Caco-2 (cell line): ENCODE results near the gene UCKL1. TPM values are rescaled to one million over a fixed set of nuclear protein-coding genes. Genes with fewer than 3 reads are reported as not detected.

Experiments
- BruUV-seq: library from RNA; stranded (reverse); fragments of 400-500 nt; replicated peaks from 2 replicates; lab custom pipeline; 2021; lab: Mats Ljungman, UMichigan
- CTCF ChIA-PET: fragments of 300-600 bp; sonication (Branson Sonifier 250); formaldehyde crosslinking; loops from one replicate; lab custom pipeline; 2022; ENCODE audit warnings: antibody characterized with exemption; lab: Charles Lee
- POLR2A ChIA-PET: fragments of 300-600 bp; sonication (Branson Sonifier 250); formaldehyde crosslinking; loops from one replicate; lab custom pipeline; 2022; ENCODE audit warnings: antibody characterized with exemption; lab: Charles Lee
- DNase-seq, 2 experiments: peaks; one replicate each; pipeline versions ENCODE4 v3.0.0 to v3.0.0-alpha.2; 2020 to 2022
- H3K27me3 ChIP-seq: replicated peaks from 2 replicates; pipeline ENCODE4 v1.6.0; 2011; ENCODE audit warnings: low read length; ENCODE audit not compliant: control insufficient read depth, insufficient read depth
- H3K36me3 ChIP-seq: 2 replicates; pipeline ENCODE4 v1.5.1; 2011; ENCODE audit warnings: low read length; ENCODE audit not compliant: control insufficient read depth, insufficient read depth
- H3K4me1 ChIP-seq: fragments of 250-450 bp; sonication (Bioruptor Pico); 2 replicates; pipeline ENCODE4 v1.5.1; 2020; ENCODE audit warnings: mild to moderate bottlenecking
- H3K4me3 ChIP-seq: 2 replicates; pipeline ENCODE4 v1.5.1; 2011; ENCODE audit warnings: low read depth, mild to moderate bottlenecking, control low read depth, low read length
- H3K9me3 ChIP-seq: fragments of 250-450 bp; sonication (Bioruptor Pico); 2 replicates; pipeline ENCODE4 v1.5.1; 2020; ENCODE audit warnings: mild to moderate bottlenecking, moderate library complexity
- H3K27ac Mint-ChIP-seq: one replicate; pipeline ENCODE4 v1.8.0; 2022; ENCODE audit warnings: mixed read lengths; ENCODE audit not compliant: unreplicated experiment
- H3K27me3 Mint-ChIP-seq: one replicate; pipeline ENCODE4 v1.8.0; 2022; ENCODE audit warnings: mixed read lengths; ENCODE audit not compliant: insufficient read depth, unreplicated experiment
- H3K36me3 Mint-ChIP-seq: one replicate; pipeline ENCODE4 v1.8.0; 2022; ENCODE audit warnings: mild to moderate bottlenecking, mixed read lengths; ENCODE audit not compliant: insufficient read depth, unreplicated experiment
- H3K4me1 Mint-ChIP-seq: one replicate; pipeline ENCODE4 v1.8.0; 2022; ENCODE audit warnings: low read depth, mixed read lengths; ENCODE audit not compliant: unreplicated experiment
- H3K4me3 Mint-ChIP-seq: one replicate; pipeline ENCODE4 v1.8.0; 2022; ENCODE audit warnings: mild to moderate bottlenecking, moderate library complexity, mixed read lengths; ENCODE audit not compliant: unreplicated experiment
- H3K9me3 Mint-ChIP-seq: one replicate; pipeline ENCODE4 v1.8.0; 2022; ENCODE audit warnings: mixed read lengths; ENCODE audit not compliant: unreplicated experiment
- intact Hi-C: fragments of 100-400 bp; cut with micrococcal nuclease; formaldehyde crosslinking; loops from one replicate; pipeline ENCODE4 v1.10.0; 2022; ENCODE audit not compliant: unreplicated experiment
- total RNA-seq: library from RNA; stranded (reverse); gene quantifications from 2 replicates; pipeline ENCODE4 v1.2.3, GENCODE V29; 2022
- TF ChIP-seq, protein P1 (sequence below), 2 experiments: fragments of 200-600 bp in 1 of 2; IDR thresholded peaks; 1 replicate in 1 of 2; 2 replicates in 1 of 2; pipeline versions ENCODE4 v1.5.1 to v1.8.0; 2011 to 2022; ENCODE audit warnings: antibody characterized with exemption in 1 of 2, control low read depth in 1 of 2, inconsistent platforms in 1 of 2, low read depth in 1 of 2, low read length in 1 of 2, mild to moderate bottlenecking in 1 of 2, moderate library complexity in 1 of 2; ENCODE audit not compliant: insufficient read depth in 1 of 2, severe bottlenecking in 1 of 2, unreplicated experiment in 1 of 2

Gene UCKL1
- total RNA-seq, 1 experiment from 2014 or later = 101 TPM

DNA sequence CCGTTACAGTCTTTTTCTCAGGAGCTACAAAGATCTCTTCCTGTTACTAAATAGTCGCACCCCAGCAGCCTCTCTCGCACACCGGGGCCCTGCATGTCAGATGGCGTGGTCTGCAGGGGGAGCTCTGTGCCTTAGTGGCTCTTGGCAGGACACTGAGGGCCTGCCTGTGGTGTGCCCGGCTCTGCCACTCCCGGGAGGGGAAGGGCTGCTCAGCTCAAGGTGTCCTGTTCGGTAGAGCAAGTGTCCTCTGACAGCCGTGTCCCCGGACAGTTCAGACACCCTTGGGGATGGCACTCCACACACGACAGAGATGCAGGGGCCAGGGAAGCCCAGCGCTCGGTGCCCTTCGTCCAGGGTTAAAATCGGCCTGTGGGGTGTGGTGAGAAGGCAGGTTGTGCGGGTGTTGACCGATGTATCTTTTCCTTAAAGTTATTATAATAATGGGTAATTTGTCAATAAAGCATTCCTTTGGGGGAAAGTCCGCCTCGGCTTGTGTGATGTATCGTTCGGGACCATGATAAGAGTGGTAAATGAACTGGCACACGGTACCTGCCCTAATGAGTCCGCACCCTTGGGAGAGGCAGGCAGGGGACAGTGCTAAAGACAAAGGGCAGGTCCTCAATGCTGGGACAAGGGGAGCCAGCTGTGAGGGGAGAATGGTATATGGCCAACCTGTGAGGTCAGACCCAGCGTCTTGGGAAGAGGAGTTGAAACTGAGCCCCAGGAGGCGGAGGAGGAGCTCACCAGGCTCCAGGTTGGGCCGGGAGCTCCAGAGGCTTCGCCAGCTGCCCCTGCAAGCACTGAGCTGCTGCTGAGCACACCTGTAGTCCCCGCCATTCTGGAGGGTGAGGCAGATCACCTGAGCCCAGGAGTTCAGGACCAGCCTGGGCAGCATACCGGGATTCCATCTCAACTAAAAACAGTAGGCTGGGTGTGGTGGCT lies 64.9 kb downstream of the UCKL1 start:
- H3K9me3 Mint-ChIP-seq = no peaks in the 10 kb centered on the region
- Histone ChIP-seq H3K4me1 (peaks cover 18% of the 10 kb centered on the region), H3K36me3 (peaks cover 12% of the 10 kb centered on the region), H3K4me3 (no peak overlapping the region), H3K9me3 (no peaks in the 10 kb centered on the region), H3K27me3 (no peaks in the 10 kb centered on the region)
- peaks cover 4% of the 10 kb centered on the region for H3K4me1 Mint-ChIP-seq
- TF ChIP-seq, protein P1, sequence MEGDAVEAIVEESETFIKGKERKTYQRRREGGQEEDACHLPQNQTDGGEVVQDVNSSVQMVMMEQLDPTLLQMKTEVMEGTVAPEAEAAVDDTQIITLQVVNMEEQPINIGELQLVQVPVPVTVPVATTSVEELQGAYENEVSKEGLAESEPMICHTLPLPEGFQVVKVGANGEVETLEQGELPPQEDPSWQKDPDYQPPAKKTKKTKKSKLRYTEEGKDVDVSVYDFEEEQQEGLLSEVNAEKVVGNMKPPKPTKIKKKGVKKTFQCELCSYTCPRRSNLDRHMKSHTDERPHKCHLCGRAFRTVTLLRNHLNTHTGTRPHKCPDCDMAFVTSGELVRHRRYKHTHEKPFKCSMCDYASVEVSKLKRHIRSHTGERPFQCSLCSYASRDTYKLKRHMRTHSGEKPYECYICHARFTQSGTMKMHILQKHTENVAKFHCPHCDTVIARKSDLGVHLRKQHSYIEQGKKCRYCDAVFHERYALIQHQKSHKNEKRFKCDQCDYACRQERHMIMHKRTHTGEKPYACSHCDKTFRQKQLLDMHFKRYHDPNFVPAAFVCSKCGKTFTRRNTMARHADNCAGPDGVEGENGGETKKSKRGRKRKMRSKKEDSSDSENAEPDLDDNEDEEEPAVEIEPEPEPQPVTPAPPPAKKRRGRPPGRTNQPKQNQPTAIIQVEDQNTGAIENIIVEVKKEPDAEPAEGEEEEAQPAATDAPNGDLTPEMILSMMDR (IDR thresholded peaks at IDR 0.05; ENCODE audit: insufficient read depth in 1 of 2, low read depth in 1 of 2, low read length in 1 of 2, severe bottlenecking in 1 of 2, unreplicated experiment in 1 of 2) = no peak
- no peak for DNase-seq
- peaks cover 81% of the 10 kb centered on the region for H3K36me3 Mint-ChIP-seq
- TSS peak; percentile 38 for BruUV-seq
- CTCF ChIA-PET = interaction anchor here (0.6 kb wide), 1 partner anchor 290 kb away, joined by 3 read pairs; no protein-coding TSS in a partner anchor
- POLR2A ChIA-PET = interaction anchor here (0.8 kb wide), 1 partner anchor 26 kb away, joined by 6 read pairs; the partner anchor contains the start of gene TPD52L2
- intact Hi-C loops = loop anchor here (10.0 kb wide), 2 partner anchors 173 to 267 kb away; partner anchors contain the start of genes GMEB2 and TCEA2
- peak overlapping the region; percentile 26 for H3K27ac Mint-ChIP-seq
- no peak overlapping the region for H3K4me3 Mint-ChIP-seq
- no peaks in the 10 kb centered on the region for H3K27me3 Mint-ChIP-seq

DNA sequence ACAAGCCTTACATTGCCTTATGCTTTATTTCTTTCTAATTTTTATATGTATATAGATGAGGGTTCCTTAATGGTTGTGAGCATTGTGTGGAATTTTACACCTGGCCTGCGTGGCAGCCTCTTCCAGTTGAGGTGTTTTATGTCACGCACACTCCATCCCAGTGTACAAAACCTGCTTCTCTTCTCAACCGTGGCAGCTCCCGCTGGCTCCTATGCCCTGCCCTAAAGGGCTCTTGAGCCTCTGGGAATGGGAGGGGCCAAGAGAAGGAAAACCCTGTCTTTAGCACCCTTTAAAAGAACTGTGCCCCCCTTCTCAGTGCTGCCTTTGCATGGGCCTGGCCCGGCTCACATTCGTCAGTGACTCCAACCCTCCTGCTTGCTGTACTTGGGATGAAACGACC lies 65.6 kb downstream of the UCKL1 start:
- Mint-ChIP-seq H3K4me3 (no peak overlapping the region), H3K9me3 (no peaks in the 10 kb centered on the region), H3K27ac (no peak overlapping the region), H3K36me3 (peaks cover 81% of the 10 kb centered on the region), H3K27me3 (no peaks in the 10 kb centered on the region), H3K4me1 (no peaks in the 10 kb centered on the region)
- Histone ChIP-seq H3K9me3 (no peaks in the 10 kb centered on the region), H3K36me3 (peaks cover 15% of the 10 kb centered on the region), H3K4me1 (peaks cover 18% of the 10 kb centered on the region), H3K4me3 (no peak overlapping the region), H3K27me3 (no peaks in the 10 kb centered on the region)
- intact Hi-C loops = loop anchor here (10.0 kb wide), 2 partner anchors 174 to 266 kb away; partner anchors contain the start of genes GMEB2 and TCEA2
- TF ChIP-seq, protein P1 (IDR thresholded peaks at IDR 0.05; ENCODE audit: insufficient read depth in 1 of 2, low read depth in 1 of 2, low read length in 1 of 2, severe bottlenecking in 1 of 2, unreplicated experiment in 1 of 2) = no peak
- POLR2A ChIA-PET = no interaction called here
- DNase-seq = no peak
- no TSS peak for BruUV-seq
- CTCF ChIA-PET = no interaction called here

DNA sequence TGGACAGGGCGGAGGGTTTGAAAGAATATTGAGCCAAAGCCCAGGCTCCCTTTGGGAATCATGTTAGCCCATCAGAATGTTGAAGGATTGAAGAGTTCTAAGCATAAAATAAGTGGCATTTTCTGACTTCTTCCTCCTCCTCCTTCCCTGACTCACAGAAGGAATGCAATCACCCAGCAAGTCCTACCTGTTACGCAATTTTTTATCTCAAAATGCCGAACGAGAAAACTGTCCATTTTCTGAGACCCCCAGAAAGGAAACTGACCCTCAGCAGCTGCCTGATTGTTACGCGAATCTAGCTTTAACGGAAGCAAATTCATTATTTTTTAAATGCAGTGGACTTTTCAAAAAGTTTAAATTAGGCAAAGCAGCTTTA lies 66.0 kb downstream of the UCKL1 start:
- no peaks in the 10 kb centered on the region for H3K9me3 Mint-ChIP-seq
- CTCF ChIA-PET = no interaction called here

More for the DNA sequence above, 66.0 kb downstream of the UCKL1 start:
- TF ChIP-seq, protein P1 (IDR thresholded peaks at IDR 0.05; ENCODE audit: insufficient read depth in 1 of 2, low read depth in 1 of 2, low read length in 1 of 2, severe bottlenecking in 1 of 2, unreplicated experiment in 1 of 2) = no peak
- Mint-ChIP-seq H3K27ac (peak overlapping the region; percentile 5), H3K36me3 (peaks cover 84% of the 10 kb centered on the region), H3K4me3 (no peak overlapping the region), H3K4me1 (no peaks in the 10 kb centered on the region), H3K27me3 (no peaks in the 10 kb centered on the region)
- BruUV-seq = no TSS peak
- Histone ChIP-seq H3K9me3 (no peaks in the 10 kb centered on the region), H3K4me3 (no peak overlapping the region), H3K36me3 (peaks cover 16% of the 10 kb centered on the region), H3K27me3 (no peaks in the 10 kb centered on the region), H3K4me1 (peaks cover 18% of the 10 kb centered on the region)
- intact Hi-C loops = loop anchor here (10.0 kb wide), 2 partner anchors 175 to 265 kb away; partner anchors contain the start of genes GMEB2 and TCEA2
- POLR2A ChIA-PET = no interaction called here
- no peak for DNase-seq
